A549 (cell line): Measurements from ENCODE around the gene RBP3.

Source experiments
- CHD4 ChIP-seq: fragments of 200-600 bp; sonication (generic); IDR thresholded peaks from 2 replicates; pipeline ENCODE4 v1.6.1; 2016; ENCODE audit warnings: antibody characterized with exemption, mild to moderate bottlenecking, borderline replicate concordance
- CTCF ChIP-seq: fragments of >200 bp; sonication (Bioruptor Twin); formaldehyde crosslinking; IDR thresholded peaks from 3 replicates; pipeline ENCODE4 v1.5.1; 2016
- MYC ChIP-seq: IDR thresholded peaks from 2 replicates; pipeline ENCODE4 v1.6.1; 2012; ENCODE audit warnings: mild to moderate bottlenecking, inconsistent platforms, low read length, improper control_type of control experiment, borderline replicate concordance
- POLR2A ChIP-seq: IDR thresholded peaks from 2 replicates; pipeline ENCODE4 v1.6.1; 2012; ENCODE audit warnings: mild to moderate bottlenecking, low read length
- RAD21 ChIP-seq, 2 experiments: fragments of >200 bp in 1 of 2; sonication (Bioruptor Twin) in 1 of 2; formaldehyde crosslinking in 1 of 2; IDR thresholded peaks in 1 of 2; conservative IDR thresholded peaks in 1 of 2; 2 replicates in 1 of 2; 3 replicates in 1 of 2; pipeline ENCODE4 v1.6.1; 2012 to 2018; ENCODE audit warnings: inconsistent platforms in 1 of 2
- RARB ChIP-seq: fragments of 250-450 bp; sonication (Bioruptor Pico); IDR thresholded peaks from 2 replicates; pipeline ENCODE4 v1.8.0; 2021; ENCODE audit warnings: mild to moderate bottlenecking, moderate library complexity
- SREBF2 ChIP-seq: fragments of 450-650 bp; IDR thresholded peaks from 2 replicates; pipeline ENCODE4 v1.6.1; 2014; ENCODE audit warnings: mild to moderate bottlenecking, moderate library complexity

GRCh38 chr10:47388879-47389278 is 40.7 kb downstream of the RBP3 start:
- TF ChIP-seq CTCF (no peak), POLR2A (no peak), MYC (no peak), CHD4 (no peak), SREBF2 (no peak), RAD21 (conservative IDR thresholded peaks at IDR 0.05 in 1 of 2, IDR thresholded peaks at IDR 0.05 in 1 of 2) (no peak), RARB (CRISPR knock-in tag) (no peak)
